DND-41 (cell line): Measurements from ENCODE around the gene ARHGAP9.

Experiments
- EZH2 ChIP-seq: IDR thresholded peaks from 3 replicates; pipeline ENCODE4 v1.6.1; 2012; ENCODE audit warnings: borderline replicate concordance, low read depth, mild to moderate bottlenecking, moderate library complexity, low read length, inconsistent platforms; ENCODE audit not compliant: severe bottlenecking
- TF ChIP-seq, protein P1 (sequence below): IDR thresholded peaks from 2 replicates; pipeline ENCODE4 v1.5.1; 2012; ENCODE audit warnings: borderline replicate concordance, low read length, moderate library complexity, mild to moderate bottlenecking; ENCODE audit not compliant: poor library complexity, severe bottlenecking; ENCODE audit errors: extremely low read depth

DNA sequence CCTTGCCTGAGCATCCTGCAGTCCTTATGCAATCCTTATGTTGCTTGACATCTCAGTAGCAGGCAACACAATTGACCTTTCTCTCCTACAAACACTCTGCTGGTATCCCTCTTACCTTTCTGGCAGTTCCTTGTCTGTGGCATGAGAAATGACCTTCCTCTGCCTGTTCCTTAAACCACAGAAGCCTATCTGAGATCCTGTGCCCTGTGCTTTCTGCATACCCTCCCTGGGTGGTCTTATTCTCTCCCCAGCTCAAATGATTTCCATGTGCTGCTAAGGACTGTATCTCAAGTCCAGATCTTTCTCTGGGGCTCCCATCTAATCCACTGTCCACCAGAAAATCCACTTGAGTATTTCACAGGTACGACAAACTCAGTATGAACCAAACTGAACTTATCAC is 2.0 kb upstream of the ARHGAP9 start:
- TF ChIP-seq, protein P1, sequence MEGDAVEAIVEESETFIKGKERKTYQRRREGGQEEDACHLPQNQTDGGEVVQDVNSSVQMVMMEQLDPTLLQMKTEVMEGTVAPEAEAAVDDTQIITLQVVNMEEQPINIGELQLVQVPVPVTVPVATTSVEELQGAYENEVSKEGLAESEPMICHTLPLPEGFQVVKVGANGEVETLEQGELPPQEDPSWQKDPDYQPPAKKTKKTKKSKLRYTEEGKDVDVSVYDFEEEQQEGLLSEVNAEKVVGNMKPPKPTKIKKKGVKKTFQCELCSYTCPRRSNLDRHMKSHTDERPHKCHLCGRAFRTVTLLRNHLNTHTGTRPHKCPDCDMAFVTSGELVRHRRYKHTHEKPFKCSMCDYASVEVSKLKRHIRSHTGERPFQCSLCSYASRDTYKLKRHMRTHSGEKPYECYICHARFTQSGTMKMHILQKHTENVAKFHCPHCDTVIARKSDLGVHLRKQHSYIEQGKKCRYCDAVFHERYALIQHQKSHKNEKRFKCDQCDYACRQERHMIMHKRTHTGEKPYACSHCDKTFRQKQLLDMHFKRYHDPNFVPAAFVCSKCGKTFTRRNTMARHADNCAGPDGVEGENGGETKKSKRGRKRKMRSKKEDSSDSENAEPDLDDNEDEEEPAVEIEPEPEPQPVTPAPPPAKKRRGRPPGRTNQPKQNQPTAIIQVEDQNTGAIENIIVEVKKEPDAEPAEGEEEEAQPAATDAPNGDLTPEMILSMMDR = no peak
- TF ChIP-seq EZH2 = no peak
